BJ (cell line): ENCODE measurements around the gene ABLIM2. TPM values are rescaled to one million over a fixed set of nuclear protein-coding genes. Genes with fewer than 3 reads are reported as not detected.

ENCODE experiments used
- CTCF ChIA-PET: fragments of 350-600 bp; formaldehyde crosslinking; extraction: SDS; loops from one replicate; lab custom pipeline; 2021; ENCODE audit warnings: antibody characterized with exemption, inconsistent platforms; lab: Yijun Ruan, JAX
- POLR2A ChIA-PET: fragments of 300-600 bp; sonication (Branson Sonifier 250); formaldehyde crosslinking; extraction: SDS; loops from one replicate; lab custom pipeline; 2021; ENCODE audit warnings: antibody characterized with exemption; lab: Charles Lee
- DNase-seq: peaks from one replicate; pipeline ENCODE4 v3.0.0-alpha.2; 2011; ENCODE audit warnings: low read depth
- H3K27me3 ChIP-seq: 2 replicates; pipeline ENCODE4 v1.6.0; 2011; ENCODE audit warnings: low read length; ENCODE audit not compliant: control insufficient read depth, insufficient read depth
- H3K36me3 ChIP-seq: 2 replicates; pipeline ENCODE4 v1.5.1; 2011; ENCODE audit warnings: low read length; ENCODE audit not compliant: control insufficient read depth, insufficient read depth
- H3K4me3 ChIP-seq: 2 replicates; pipeline ENCODE4 v1.5.1; 2011; ENCODE audit warnings: low read depth, mild to moderate bottlenecking, control low read depth, low read length
- CTCF ChIP-seq: IDR thresholded peaks from 2 replicates; pipeline ENCODE4 v1.5.1; 2011; ENCODE audit warnings: low read depth, mild to moderate bottlenecking, control low read depth, inconsistent platforms, low read length, moderate library complexity; ENCODE audit not compliant: insufficient read depth
- polyA plus RNA-seq: library from polyadenylated mRNA; depleted of rRNA; stranded (reverse); fragments of >200 nt; gene quantifications from 2 replicates; pipeline ENCODE4 v1.2.3, GENCODE V29; 2011

The ABLIM2 gene
- polyA plus RNA-seq, 1 experiment: 0.07 TPM

- no peak for DNase-seq
- ChIA-PET POLR2A (no interaction called here), CTCF (no interaction called here)
- Histone ChIP-seq H3K27me3 (peaks cover 11% of the 10 kb centered on the region), H3K4me3 (no peak overlapping the region), H3K36me3 (no peaks in the 10 kb centered on the region)
- TF ChIP-seq CTCF: no peak
Observed at GRCh38 chr4:8153441-8153840, 5.2 kb downstream of the ABLIM2 start.

GRCh38 chr4:8152865-8153257 is 5.8 kb downstream of the ABLIM2 start:
- no peak overlapping the region for H3K4me3 ChIP-seq
- ChIA-PET POLR2A (no interaction called here), CTCF (no interaction called here)
- H3K36me3 ChIP-seq: no peaks in the 10 kb centered on the region
- TF ChIP-seq CTCF: no peak
- no peak for DNase-seq
- peaks cover 11% of the 10 kb centered on the region for H3K27me3 ChIP-seq

GRCh38 chr4:8152090-8152864 is 6.3 kb downstream of the ABLIM2 start:
- no peak for TF ChIP-seq CTCF
- ChIA-PET CTCF (no interaction called here), POLR2A (no interaction called here)
- DNase-seq: no peak
- peaks cover 14% of the 10 kb centered on the region for H3K27me3 ChIP-seq
- H3K4me3 ChIP-seq: no peak overlapping the region
- no peaks in the 10 kb centered on the region for H3K36me3 ChIP-seq

GRCh38 chr4:8151165-8151650 is 7.4 kb downstream of the ABLIM2 start:
- no peaks in the 10 kb centered on the region for H3K36me3 ChIP-seq
- H3K27me3 ChIP-seq: peaks cover 15% of the 10 kb centered on the region
- CTCF ChIA-PET: interaction anchor here (0.7 kb wide), 1 partner anchor 90 kb away, joined by 3 read pairs; no protein-coding TSS in a partner anchor
- TF ChIP-seq CTCF: no peak
- POLR2A ChIA-PET: no interaction called here
- no peak for DNase-seq
- H3K4me3 ChIP-seq: no peak overlapping the region

- no peak for TF ChIP-seq CTCF
- ChIA-PET POLR2A (no interaction called here), CTCF (interaction anchor here (0.7 to 1.6 kb wide), 2 partner anchors 27 to 90 kb away, joined by 3 to 5 read pairs; no protein-coding TSS in a partner anchor)
- DNase-seq: no peak
- peaks cover 14% of the 10 kb centered on the region for H3K27me3 ChIP-seq
- H3K4me3 ChIP-seq: no peak overlapping the region
- H3K36me3 ChIP-seq: no peaks in the 10 kb centered on the region
Observed at GRCh38 chr4:8150152-8151090, 8.2 kb downstream of the ABLIM2 start.
